ENCODE data around the gene KLF2. TPM values are rescaled to one million over a fixed set of nuclear protein-coding genes. Genes with fewer than 3 reads are reported as not detected.

KLF2 gene
- total and polyA plus RNA-seq, 12 donors, result 2.2 to 52.3 (median 23.2) TPM

DNA sequence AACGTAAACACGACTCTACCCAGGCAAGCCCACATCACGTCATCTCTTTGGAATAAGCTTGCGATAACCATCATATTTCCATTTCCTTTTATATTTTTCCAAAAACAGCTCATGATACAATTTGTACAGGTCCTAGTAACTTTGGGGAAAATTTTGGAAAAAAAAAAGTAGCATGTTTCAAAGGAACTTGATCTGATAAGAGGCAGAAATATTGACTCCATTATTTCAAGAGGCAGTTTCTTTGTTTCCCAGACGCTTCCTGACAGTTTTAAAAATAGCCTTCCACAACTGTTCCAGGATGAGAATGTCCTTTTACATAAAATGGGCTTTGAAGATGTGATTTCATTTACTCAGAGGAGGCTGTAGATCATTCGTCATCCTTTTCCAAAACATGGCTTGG, 23.1 kb downstream of the KLF2 start:
- DNase-seq, result no peak
- Histone ChIP-seq H3K4me1 (replicated peaks in 1 of 2) (no peaks in the 10 kb centered on the region), H3K27me3 (no peaks in the 10 kb centered on the region), H3K9me3 (replicated peaks in 1 of 3) (no peaks in the 10 kb centered on the region), H3K36me3 (replicated peaks in 1 of 2) (no peaks in the 10 kb centered on the region), H3K27ac (peak overlapping the region in 1 of 5 donors; percentile 64), H3K4me3 (no peak overlapping the region)
- intact Hi-C loops (cut with DNase I), result no loop called here
- TF ChIP-seq, protein P1, sequence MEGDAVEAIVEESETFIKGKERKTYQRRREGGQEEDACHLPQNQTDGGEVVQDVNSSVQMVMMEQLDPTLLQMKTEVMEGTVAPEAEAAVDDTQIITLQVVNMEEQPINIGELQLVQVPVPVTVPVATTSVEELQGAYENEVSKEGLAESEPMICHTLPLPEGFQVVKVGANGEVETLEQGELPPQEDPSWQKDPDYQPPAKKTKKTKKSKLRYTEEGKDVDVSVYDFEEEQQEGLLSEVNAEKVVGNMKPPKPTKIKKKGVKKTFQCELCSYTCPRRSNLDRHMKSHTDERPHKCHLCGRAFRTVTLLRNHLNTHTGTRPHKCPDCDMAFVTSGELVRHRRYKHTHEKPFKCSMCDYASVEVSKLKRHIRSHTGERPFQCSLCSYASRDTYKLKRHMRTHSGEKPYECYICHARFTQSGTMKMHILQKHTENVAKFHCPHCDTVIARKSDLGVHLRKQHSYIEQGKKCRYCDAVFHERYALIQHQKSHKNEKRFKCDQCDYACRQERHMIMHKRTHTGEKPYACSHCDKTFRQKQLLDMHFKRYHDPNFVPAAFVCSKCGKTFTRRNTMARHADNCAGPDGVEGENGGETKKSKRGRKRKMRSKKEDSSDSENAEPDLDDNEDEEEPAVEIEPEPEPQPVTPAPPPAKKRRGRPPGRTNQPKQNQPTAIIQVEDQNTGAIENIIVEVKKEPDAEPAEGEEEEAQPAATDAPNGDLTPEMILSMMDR (IDR thresholded peaks at IDR 0.05), result no peak
- no peak for TF ChIP-seq POLR2A (IDR thresholded peaks at IDR 0.05)
- WGBS, 4 donors, result 66 to 80% (median 71%) methylated on average over 6 of the region's 6 CpGs

- DNase-seq, result peak in 1 of 7 donors; percentile 30
- H3K27ac ChIP-seq, result no peak overlapping the region
- H3K9me3 ChIP-seq (replicated peaks in 1 of 3), result no peaks in the 10 kb centered on the region
- H3K4me1 ChIP-seq (replicated peaks in 1 of 2), result no peaks in the 10 kb centered on the region
- TF ChIP-seq, protein P1 (IDR thresholded peaks at IDR 0.05), result no peak
- no peak for TF ChIP-seq POLR2A (IDR thresholded peaks at IDR 0.05)
- intact Hi-C loops (cut with DNase I), result no loop called here
- 47 to 59% (median 53%) methylated on average over 13 of the region's 13 CpGs for WGBS, 4 donors
- no peak overlapping the region for H3K4me3 ChIP-seq
- H3K36me3 ChIP-seq (replicated peaks in 1 of 2), result no peaks in the 10 kb centered on the region
- no peaks in the 10 kb centered on the region for H3K27me3 ChIP-seq
These were observed 25.0 kb downstream of the KLF2 start for GRCh38 chr19:16349551-16350152.

DNA sequence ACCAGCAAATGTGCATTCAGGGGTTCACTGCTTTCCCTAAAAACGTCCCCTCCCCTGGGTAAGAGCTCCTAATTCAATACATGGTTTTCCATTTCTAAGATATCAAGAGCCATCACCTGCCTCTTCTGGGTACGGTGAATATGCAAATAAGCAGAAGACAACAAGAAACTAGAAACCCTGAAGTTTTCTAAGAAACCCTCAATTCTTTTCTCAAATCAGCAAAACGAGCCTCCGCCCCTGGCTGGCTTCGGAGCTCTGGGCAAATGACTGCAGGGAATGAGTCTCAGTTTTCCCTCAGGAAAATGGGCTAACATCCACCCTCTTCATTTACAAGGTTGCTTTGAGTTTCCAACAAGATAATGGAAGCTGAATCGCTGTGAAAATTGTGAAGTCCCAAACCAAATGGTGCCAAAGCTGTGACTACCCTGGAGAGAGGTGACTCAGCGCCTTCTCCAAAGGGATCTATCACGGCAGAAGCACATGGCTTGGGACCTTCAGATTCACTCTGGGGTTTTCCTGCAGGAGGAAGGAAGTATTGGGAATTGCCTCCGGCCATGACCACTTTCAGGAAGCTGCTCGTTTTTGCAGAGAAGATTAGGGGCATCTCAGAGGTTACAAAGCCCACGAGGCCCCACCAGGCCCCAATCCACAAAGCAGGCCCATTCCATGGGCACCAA, 26.6 kb downstream of the KLF2 start:
- H3K9me3 ChIP-seq (replicated peaks in 1 of 3), result no peaks in the 10 kb centered on the region
- no peaks in the 10 kb centered on the region for H3K27me3 ChIP-seq
- TF ChIP-seq POLR2A (IDR thresholded peaks at IDR 0.05), result no peak
- TF ChIP-seq, protein P1 (IDR thresholded peaks at IDR 0.05), result no peak
- 60 to 76% (median 65%) methylated on average over 9 to 11 of the region's 11 CpGs for WGBS, 4 donors
- H3K36me3 ChIP-seq (replicated peaks in 1 of 2), result no peaks in the 10 kb centered on the region
- no peak overlapping the region for H3K4me3 ChIP-seq
- no peaks in the 10 kb centered on the region for H3K4me1 ChIP-seq (replicated peaks in 1 of 2)
- intact Hi-C loops (cut with DNase I), result no loop called here
- peak in 1 of 7 donors; percentile 36 for DNase-seq
- no peak overlapping the region for H3K27ac ChIP-seq

DNA sequence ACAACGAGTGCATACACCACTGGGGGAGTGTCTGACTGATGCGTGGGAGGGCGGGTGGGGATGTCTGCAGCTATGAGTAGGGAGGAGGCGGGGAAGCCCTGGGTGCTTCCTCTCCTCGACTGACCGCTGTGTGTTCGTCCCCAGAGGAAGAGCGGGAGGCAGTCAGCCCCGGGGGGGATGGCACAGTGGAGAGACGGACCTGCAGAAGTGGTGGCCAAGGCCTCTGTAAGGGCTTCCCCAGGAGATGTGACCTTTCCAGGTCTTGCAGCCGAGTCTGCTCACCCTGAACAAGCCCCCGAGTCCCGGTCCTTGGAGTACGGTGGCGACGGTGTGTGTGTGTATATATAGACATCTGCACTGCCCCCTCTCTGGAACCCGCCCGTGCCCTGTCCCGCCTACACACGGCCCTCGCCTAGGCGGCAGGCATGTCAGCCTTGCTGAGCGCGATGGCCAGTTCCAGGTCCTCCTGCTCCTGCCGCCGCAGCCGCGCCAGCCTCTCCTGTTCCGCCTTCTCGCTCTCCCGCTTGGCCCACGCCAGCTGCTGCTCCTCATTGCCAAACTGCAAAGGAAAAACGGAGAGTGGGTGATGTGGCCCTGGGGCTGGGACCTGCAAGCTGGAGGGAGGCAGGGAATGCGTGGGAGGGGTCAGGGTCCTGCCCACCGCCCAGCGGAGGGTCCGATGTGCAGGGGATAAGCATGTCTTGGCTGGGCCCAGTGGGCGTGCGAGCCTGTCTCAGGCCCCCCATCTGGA, 30.8 kb downstream of the KLF2 start:
- H3K4me3 ChIP-seq, result no peak overlapping the region

More for the DNA sequence above, 30.8 kb downstream of the KLF2 start:
- intact Hi-C loops (cut with DNase I), result no loop called here
- Histone ChIP-seq H3K27me3 (no peaks in the 10 kb centered on the region), H3K4me1 (replicated peaks in 1 of 2) (no peaks in the 10 kb centered on the region), H3K27ac (no peak overlapping the region), H3K9me3 (replicated peaks in 1 of 3) (no peaks in the 10 kb centered on the region), H3K36me3 (replicated peaks in 1 of 2) (no peaks in the 10 kb centered on the region)
- peak in 1 of 7 donors; percentile 37 for DNase-seq
- 60 to 76% (median 67%) methylated on average over 26 to 39 of the region's 39 CpGs for WGBS, 4 donors
- TF ChIP-seq POLR2A (IDR thresholded peaks at IDR 0.05), result no peak
- TF ChIP-seq, protein P1 (IDR thresholded peaks at IDR 0.05), result no peak
